GM12878 (cell line): ENCODE data around the gene CACNG4. TPM values are rescaled to one million over a fixed set of nuclear protein-coding genes. Genes with fewer than 3 reads are reported as not detected.

Experiments used
- ATAC-seq: fragments of 200-7000 bp; cut with Tn5 transposase; 3 replicates; pipeline ENCODE4 v1.9.1; 2020; ENCODE audit warnings: mild to moderate bottlenecking, moderate library complexity
- BruUV-seq: library from RNA; stranded (reverse); fragments of 400-500 nt; replicated peaks from 2 replicates; lab custom pipeline; 2021; lab: Mats Ljungman, UMichigan
- CTCF ChIA-PET: fragments of 300-600 bp; sonication (Branson Sonifier 250); formaldehyde crosslinking; extraction: SDS; loops from one replicate; lab custom pipeline; 2021; ENCODE audit warnings: inconsistent platforms; lab: Yijun Ruan, JAX
- POLR2A ChIA-PET: fragments of 350-600 bp; formaldehyde crosslinking; extraction: SDS; loops from one replicate; lab custom pipeline; 2021; ENCODE audit warnings: inconsistent platforms; lab: Charles Lee
- RAD21 ChIA-PET: fragments of 300-600 bp; sonication (Branson Sonifier 250); formaldehyde crosslinking; loops from one replicate; lab custom pipeline; 2023; ENCODE audit warnings: antibody characterized with exemption; ENCODE audit not compliant: unreplicated experiment; lab: Charles Lee
- SMC1A ChIA-PET: fragments of 300-600 bp; sonication (Branson Sonifier 250); formaldehyde crosslinking; loops from one replicate; lab custom pipeline; 2023; ENCODE audit not compliant: unreplicated experiment, uncharacterized antibody; lab: Charles Lee
- DNase-seq: peaks from one replicate; pipeline ENCODE4 v3.0.0-alpha.2; 2011; ENCODE audit warnings: low read depth, low spot score
- FAIRE-seq: peaks from 3 replicates; lab custom pipeline; 2011; peaks lifted over from hg19 to GRCh38; lab: Jason Lieb, UNC
- H2AFZ ChIP-seq: 2 replicates; pipeline ENCODE4 v1.6.0; 2011; ENCODE audit warnings: low read depth, low read length, control low read depth; ENCODE audit not compliant: control insufficient read depth
- H3K27ac ChIP-seq: 2 replicates; pipeline ENCODE4 v1.5.1; 2011; ENCODE audit warnings: control low read depth; ENCODE audit not compliant: control insufficient read depth, insufficient read depth
- H3K27me3 ChIP-seq, 2 experiments: replicated peaks in 1 of 2; 2 replicates each; pipeline versions ENCODE4 v1.6.0 to v1.6.1; 2011; ENCODE audit warnings: low read length in 1 of 2; ENCODE audit not compliant: control insufficient read depth in 2 of 2, insufficient read depth in 2 of 2
- H3K36me3 ChIP-seq, 2 experiments: 2 replicates each; pipeline ENCODE4 v1.5.1; 2011; ENCODE audit warnings: low read length in 1 of 2; ENCODE audit not compliant: control insufficient read depth in 2 of 2, insufficient read depth in 2 of 2
- H3K4me1 ChIP-seq: 2 replicates; pipeline ENCODE4 v1.6.1; 2011; ENCODE audit warnings: mild to moderate bottlenecking, low read length, moderate library complexity, mixed read lengths; ENCODE audit not compliant: control insufficient read depth, insufficient read depth
- H3K4me2 ChIP-seq: 2 replicates; pipeline ENCODE4 v1.6.0; 2011; ENCODE audit warnings: control low read depth; ENCODE audit not compliant: control insufficient read depth, insufficient read depth
- H3K4me3 ChIP-seq: fragments of 200-600 bp; sonication (generic); 2 replicates; pipeline ENCODE4 v1.5.1; 2016
- H3K79me2 ChIP-seq: 2 replicates; pipeline ENCODE4 v1.6.0; 2011; ENCODE audit warnings: low read length; ENCODE audit not compliant: control insufficient read depth, insufficient read depth
- H3K9ac ChIP-seq: 2 replicates; pipeline ENCODE4 v1.8.0; 2011; ENCODE audit warnings: low read length, control low read depth, mixed read lengths; ENCODE audit not compliant: control insufficient read depth, insufficient read depth
- H3K9me3 ChIP-seq: replicated peaks from 3 replicates; pipeline ENCODE4 v1.5.1; 2011; ENCODE audit warnings: mild to moderate bottlenecking, low read length; ENCODE audit not compliant: control insufficient read depth, insufficient read depth
- H4K20me1 ChIP-seq: 2 replicates; pipeline ENCODE4 v1.6.0; 2011; ENCODE audit not compliant: control insufficient read depth, insufficient read depth
- ASH2L ChIP-seq: fragments of 300-600, 200-600 bp; sonication (generic); IDR thresholded peaks from 2 replicates; pipeline ENCODE4 v1.6.1; 2017; ENCODE audit warnings: low read depth, mild to moderate bottlenecking, borderline replicate concordance
- HDGF ChIP-seq: fragments of 450-650 bp; IDR thresholded peaks from 2 replicates; pipeline ENCODE4 v1.6.1; 2016; ENCODE audit warnings: antibody characterized with exemption
- NR2C2 ChIP-seq: IDR thresholded peaks from 2 replicates; pipeline ENCODE4 v1.6.1; 2011; ENCODE audit warnings: borderline replicate concordance, low read depth; ENCODE audit not compliant: control insufficient read depth, insufficient read length
- PAX8 ChIP-seq: fragments of 450-650 bp; IDR thresholded peaks from 2 replicates; pipeline ENCODE4 v1.6.1; 2017; ENCODE audit warnings: mild to moderate bottlenecking, moderate library complexity
- POLR2A ChIP-seq: IDR thresholded peaks from 2 replicates; pipeline ENCODE4 v1.6.1; 2011; ENCODE audit warnings: low read depth, mild to moderate bottlenecking, low read length
- SMAD1 ChIP-seq: fragments of 450-650 bp; IDR thresholded peaks from 2 replicates; pipeline ENCODE4 v1.6.1; 2018; ENCODE audit warnings: mild to moderate bottlenecking, low read depth; ENCODE audit not compliant: partially characterized antibody
- SRF ChIP-seq, 2 experiments: IDR thresholded peaks; 2 replicates each; pipeline ENCODE4 v1.6.1; 2011; ENCODE audit warnings: low read depth in 2 of 2, low read length in 2 of 2, mild to moderate bottlenecking in 1 of 2, moderate library complexity in 1 of 2
- TARDBP ChIP-seq: IDR thresholded peaks from 2 replicates; pipeline ENCODE4 v1.6.1; 2016; ENCODE audit warnings: borderline replicate concordance
- TCF12 ChIP-seq: IDR thresholded peaks from 2 replicates; pipeline ENCODE4 v1.6.1; 2011; ENCODE audit warnings: low read depth, mild to moderate bottlenecking, low read length
- WGBS: methylation state at CpG from one replicate; pipeline ENCODE4 v1.1.6; 2016; ENCODE audit warnings: low lambda C conversion rate; ENCODE audit not compliant: insufficient replicate concordance, insufficient coverage; ENCODE audit errors: missing lambda C conversion rate; 5-methylcytosine and 5-hydroxymethylcytosine counted together
- in situ Hi-C: fragments of 300-500 bp; cut with MboI; formaldehyde crosslinking; loops from 9 replicates; pipeline ENCODE4 v1.14.3; 2018; ENCODE audit warnings: mixed read lengths
- intact Hi-C: fragments of 100-400 bp; cut with micrococcal nuclease; formaldehyde crosslinking; loops from one replicate; pipeline ENCODE4 v1.14.2; 2022; ENCODE audit not compliant: unreplicated experiment
- polyA plus RNA-seq, 11 experiments: library from polyadenylated mRNA; depleted of rRNA in 4 of 11; unstranded in 6 of 11; stranded (reverse) in 5 of 11; fragments of >200 nt; fragmentation: Nextera tagmentation in 4 of 11; fragmentation: Illumina TruSeq in 1 of 11; extraction: Ambion mirVana in 4 of 11; extraction: Trizol in 1 of 11; gene quantifications; 1 replicate in 1 of 11; 2 replicates in 10 of 11; pipeline versions ENCODE4 v1.2.1 to v1.2.3, GENCODE V29; 2011 to 2016; ENCODE audit warnings: inconsistent platforms in 2 of 11, missing spikeins in 2 of 11, low read depth in 1 of 11
- total RNA-seq, 4 experiments: library from RNA; depleted of rRNA in 3 of 4; stranded (reverse); fragments of >200 nt in 3 of 4; fragmentation: Illumina TruSeq in 1 of 4; extraction: Trizol in 1 of 4; gene quantifications; 2 replicates each; pipeline versions ENCODE4 v1.2.1 to v1.2.3, GENCODE V29; 2013 to 2021
- TF ChIP-seq, protein P1 (sequence below): IDR thresholded peaks from 2 replicates; pipeline ENCODE4 v1.6.1; 2011; ENCODE audit warnings: mild to moderate bottlenecking, low read depth, low read length, moderate library complexity; ENCODE audit not compliant: insufficient replicate concordance
- TF ChIP-seq, protein P2 (sequence below): fragments of 450-650 bp; IDR thresholded peaks from 2 replicates; pipeline ENCODE4 v1.6.1; 2014; ENCODE audit warnings: mild to moderate bottlenecking
- TF ChIP-seq, protein P3 (sequence below): fragments of 150-350 bp; IDR thresholded peaks from 2 replicates; pipeline ENCODE4 v1.6.1; 2014; ENCODE audit warnings: mild to moderate bottlenecking, low read depth, low read length
- TF ChIP-seq, protein P4 (sequence below): fragments of 450-650 bp; formaldehyde crosslinking; IDR thresholded peaks from 2 replicates; pipeline ENCODE4 v1.4.0; 2022; ENCODE audit warnings: mild to moderate bottlenecking, moderate library complexity
- TF ChIP-seq, protein P5 (sequence below): fragments of 450-650 bp; IDR thresholded peaks from 2 replicates; pipeline ENCODE4 v1.6.1; 2016; ENCODE audit warnings: mild to moderate bottlenecking, moderate library complexity, borderline replicate concordance

The CACNG4 gene
- total and polyA plus RNA-seq, 10 of the 15 experiments (the other 5 are each of a cell fraction or from before 2014, with no cell fraction given) = 0.08 TPM; not detected in 8

DNA sequence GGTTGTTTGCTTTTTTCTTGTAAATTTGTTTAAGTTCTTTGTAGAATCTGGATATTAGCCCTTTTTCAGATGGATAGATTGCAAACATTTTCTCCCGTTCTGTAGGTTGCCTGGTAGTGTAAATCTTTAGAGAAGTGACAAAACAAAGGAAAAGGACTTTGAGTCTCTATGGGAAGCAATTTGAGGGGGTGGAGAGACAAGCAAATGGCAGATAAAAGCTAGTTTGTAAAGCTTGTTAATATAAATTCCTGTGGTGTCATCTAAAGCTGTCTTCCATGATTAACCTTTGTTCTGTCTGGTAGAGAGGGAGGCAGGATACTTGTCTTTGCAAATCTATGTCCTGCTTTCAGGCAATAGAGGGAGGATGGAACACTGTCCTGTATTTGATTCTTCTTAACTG, 40.6 kb upstream of the CACNG4 start:
- H3K4me1 ChIP-seq = no peaks in the 10 kb centered on the region
- no peak overlapping the region for H3K4me2 ChIP-seq
- no peak overlapping the region for H2AFZ ChIP-seq
- ChIA-PET RAD21 (no interaction called here), POLR2A (no interaction called here), CTCF (interaction anchor here (0.7 kb wide), 1 partner anchor 8 kb away, joined by 3 read pairs; no protein-coding TSS in a partner anchor), SMC1A (no interaction called here)
- in situ Hi-C loops (no loop called here), intact Hi-C loops (no loop called here)
- DNase-seq = no peak
- H4K20me1 ChIP-seq = no peaks in the 10 kb centered on the region
- no peaks in the 10 kb centered on the region for H3K36me3 ChIP-seq
- no peaks in the 10 kb centered on the region for H3K79me2 ChIP-seq
- no peaks in the 10 kb centered on the region for H3K27me3 ChIP-seq
- H3K9me3 ChIP-seq = no peaks in the 10 kb centered on the region
- BruUV-seq = no TSS peak
- FAIRE-seq = no peak
- 36% methylated on average over 1 of the region's 1 CpG for WGBS
- no peak overlapping the region for H3K9ac ChIP-seq
- no peak overlapping the region for H3K27ac ChIP-seq
- ATAC-seq = no peak
- no peak overlapping the region for H3K4me3 ChIP-seq
- TF ChIP-seq NR2C2 = no peak
- TF ChIP-seq, protein P1, sequence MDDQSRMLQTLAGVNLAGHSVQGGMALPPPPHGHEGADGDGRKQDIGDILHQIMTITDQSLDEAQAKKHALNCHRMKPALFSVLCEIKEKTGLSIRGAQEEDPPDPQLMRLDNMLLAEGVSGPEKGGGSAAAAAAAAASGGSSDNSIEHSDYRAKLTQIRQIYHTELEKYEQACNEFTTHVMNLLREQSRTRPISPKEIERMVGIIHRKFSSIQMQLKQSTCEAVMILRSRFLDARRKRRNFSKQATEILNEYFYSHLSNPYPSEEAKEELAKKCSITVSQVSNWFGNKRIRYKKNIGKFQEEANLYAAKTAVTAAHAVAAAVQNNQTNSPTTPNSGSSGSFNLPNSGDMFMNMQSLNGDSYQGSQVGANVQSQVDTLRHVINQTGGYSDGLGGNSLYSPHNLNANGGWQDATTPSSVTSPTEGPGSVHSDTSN = no peak
- TF ChIP-seq, protein P2, sequence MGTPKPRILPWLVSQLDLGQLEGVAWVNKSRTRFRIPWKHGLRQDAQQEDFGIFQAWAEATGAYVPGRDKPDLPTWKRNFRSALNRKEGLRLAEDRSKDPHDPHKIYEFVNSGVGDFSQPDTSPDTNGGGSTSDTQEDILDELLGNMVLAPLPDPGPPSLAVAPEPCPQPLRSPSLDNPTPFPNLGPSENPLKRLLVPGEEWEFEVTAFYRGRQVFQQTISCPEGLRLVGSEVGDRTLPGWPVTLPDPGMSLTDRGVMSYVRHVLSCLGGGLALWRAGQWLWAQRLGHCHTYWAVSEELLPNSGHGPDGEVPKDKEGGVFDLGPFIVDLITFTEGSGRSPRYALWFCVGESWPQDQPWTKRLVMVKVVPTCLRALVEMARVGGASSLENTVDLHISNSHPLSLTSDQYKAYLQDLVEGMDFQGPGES = no peak
- TF ChIP-seq, protein P3, sequence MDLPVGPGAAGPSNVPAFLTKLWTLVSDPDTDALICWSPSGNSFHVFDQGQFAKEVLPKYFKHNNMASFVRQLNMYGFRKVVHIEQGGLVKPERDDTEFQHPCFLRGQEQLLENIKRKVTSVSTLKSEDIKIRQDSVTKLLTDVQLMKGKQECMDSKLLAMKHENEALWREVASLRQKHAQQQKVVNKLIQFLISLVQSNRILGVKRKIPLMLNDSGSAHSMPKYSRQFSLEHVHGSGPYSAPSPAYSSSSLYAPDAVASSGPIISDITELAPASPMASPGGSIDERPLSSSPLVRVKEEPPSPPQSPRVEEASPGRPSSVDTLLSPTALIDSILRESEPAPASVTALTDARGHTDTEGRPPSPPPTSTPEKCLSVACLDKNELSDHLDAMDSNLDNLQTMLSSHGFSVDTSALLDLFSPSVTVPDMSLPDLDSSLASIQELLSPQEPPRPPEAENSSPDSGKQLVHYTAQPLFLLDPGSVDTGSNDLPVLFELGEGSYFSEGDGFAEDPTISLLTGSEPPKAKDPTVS = no peak
- no peak for TF ChIP-seq HDGF
- TF ChIP-seq TARDBP = no peak
- TF ChIP-seq ASH2L = no peak
- TF ChIP-seq TCF12 = no peak
- TF ChIP-seq PAX8 = no peak
- TF ChIP-seq SRF (IDR thresholded peaks at IDR 0.05; ENCODE audit: low read depth in 2 of 2, low read length in 2 of 2) = no peak
- TF ChIP-seq SMAD1 = no peak
- TF ChIP-seq, protein P4, sequence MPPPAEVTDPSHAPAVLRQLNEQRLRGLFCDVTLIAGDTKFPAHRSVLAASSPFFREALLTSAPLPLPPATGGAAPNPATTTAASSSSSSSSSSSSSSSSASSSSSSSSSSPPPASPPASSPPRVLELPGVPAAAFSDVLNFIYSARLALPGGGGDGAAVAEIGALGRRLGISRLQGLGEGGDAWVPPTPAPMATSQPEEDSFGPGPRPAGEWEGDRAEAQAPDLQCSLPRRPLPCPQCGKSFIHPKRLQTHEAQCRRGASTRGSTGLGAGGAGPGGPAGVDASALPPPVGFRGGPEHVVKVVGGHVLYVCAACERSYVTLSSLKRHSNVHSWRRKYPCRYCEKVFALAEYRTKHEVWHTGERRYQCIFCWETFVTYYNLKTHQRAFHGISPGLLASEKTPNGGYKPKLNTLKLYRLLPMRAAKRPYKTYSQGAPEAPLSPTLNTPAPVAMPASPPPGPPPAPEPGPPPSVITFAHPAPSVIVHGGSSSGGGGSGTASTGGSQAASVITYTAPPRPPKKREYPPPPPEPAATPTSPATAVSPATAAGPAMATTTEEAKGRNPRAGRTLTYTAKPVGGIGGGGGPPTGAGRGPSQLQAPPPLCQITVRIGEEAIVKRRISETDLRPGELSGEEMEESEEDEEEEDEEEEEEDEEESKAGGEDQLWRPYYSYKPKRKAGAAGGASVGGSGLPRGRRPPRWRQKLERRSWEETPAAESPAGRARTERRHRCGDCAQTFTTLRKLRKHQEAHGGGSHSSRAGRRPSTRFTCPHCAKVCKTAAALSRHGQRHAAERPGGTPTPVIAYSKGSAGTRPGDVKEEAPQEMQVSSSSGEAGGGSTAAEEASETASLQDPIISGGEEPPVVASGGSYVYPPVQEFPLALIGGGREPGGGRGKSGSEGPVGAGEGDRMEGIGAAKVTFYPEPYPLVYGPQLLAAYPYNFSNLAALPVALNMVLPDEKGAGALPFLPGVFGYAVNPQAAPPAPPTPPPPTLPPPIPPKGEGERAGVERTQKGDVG = no peak
- TF ChIP-seq, protein P5, sequence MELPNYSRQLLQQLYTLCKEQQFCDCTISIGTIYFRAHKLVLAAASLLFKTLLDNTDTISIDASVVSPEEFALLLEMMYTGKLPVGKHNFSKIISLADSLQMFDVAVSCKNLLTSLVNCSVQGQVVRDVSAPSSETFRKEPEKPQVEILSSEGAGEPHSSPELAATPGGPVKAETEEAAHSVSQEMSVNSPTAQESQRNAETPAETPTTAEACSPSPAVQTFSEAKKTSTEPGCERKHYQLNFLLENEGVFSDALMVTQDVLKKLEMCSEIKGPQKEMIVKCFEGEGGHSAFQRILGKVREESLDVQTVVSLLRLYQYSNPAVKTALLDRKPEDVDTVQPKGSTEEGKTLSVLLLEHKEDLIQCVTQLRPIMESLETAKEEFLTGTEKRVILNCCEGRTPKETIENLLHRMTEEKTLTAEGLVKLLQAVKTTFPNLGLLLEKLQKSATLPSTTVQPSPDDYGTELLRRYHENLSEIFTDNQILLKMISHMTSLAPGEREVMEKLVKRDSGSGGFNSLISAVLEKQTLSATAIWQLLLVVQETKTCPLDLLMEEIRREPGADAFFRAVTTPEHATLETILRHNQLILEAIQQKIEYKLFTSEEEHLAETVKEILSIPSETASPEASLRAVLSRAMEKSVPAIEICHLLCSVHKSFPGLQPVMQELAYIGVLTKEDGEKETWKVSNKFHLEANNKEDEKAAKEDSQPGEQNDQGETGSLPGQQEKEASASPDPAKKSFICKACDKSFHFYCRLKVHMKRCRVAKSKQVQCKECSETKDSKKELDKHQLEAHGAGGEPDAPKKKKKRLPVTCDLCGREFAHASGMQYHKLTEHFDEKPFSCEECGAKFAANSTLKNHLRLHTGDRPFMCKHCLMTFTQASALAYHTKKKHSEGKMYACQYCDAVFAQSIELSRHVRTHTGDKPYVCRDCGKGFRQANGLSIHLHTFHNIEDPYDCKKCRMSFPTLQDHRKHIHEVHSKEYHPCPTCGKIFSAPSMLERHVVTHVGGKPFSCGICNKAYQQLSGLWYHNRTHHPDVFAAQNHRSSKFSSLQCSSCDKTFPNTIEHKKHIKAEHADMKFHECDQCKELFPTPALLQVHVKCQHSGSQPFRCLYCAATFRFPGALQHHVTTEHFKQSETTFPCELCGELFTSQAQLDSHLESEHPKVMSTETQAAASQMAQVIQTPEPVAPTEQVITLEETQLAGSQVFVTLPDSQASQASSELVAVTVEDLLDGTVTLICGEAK = no peak
- no peak for TF ChIP-seq POLR2A
